SW480 (cell line): ENCODE data around the gene TPPP.
"Not testable (repeated sequence)": the region's sequence is repeated elsewhere in the genome, so short reads cannot be mapped to it uniquely, and the experiment has no call there.

Source experiments
- DNase-seq: peaks from one replicate; pipeline ENCODE4 v3.0.0-alpha.2; 2016; ENCODE audit warnings: low spot score

Gene TPPP

DNA sequence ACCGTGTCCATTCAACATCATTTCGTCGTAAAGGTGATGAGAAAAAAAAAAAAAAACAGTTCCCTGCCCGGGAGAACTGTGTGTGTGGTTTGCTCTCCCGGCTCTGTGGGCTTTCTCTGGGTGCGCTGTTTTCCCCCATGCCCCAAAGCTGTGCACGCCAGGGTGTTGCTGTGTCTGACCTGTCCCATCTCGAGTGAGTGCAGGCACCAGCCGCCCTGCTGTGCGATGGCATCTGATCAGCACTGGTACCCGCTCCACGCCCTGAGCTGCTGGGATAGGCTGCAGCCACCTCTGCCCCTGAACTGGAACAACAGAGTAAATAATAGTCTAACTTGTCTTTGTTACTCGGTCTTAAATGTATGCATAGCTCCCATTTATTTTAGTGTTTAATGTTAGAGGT, 47.7 kb downstream of the TPPP start:
- no peak for DNase-seq

DNA sequence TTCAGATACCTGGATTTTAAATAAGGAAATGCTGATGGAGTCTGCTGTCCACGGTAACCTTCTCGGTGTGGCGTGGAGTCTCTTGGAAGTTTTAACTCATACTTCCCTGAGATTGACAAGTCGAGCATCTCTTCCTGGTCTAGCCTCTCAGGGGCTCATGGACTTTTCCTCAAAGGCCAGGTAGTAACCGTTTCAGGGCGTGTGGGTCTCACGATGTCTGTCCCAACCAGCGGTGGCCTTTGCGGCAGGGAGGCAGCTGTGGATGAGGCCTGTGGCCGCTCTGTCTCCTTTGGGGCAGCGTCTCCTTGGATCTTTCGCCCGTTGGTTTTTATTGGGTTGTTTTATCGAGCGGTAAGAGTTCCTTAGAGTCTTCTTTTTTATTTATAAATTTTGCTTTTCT, 48.2 kb downstream of the TPPP start:
- DNase-seq = no peak

- no peak for DNase-seq
Measured at GRCh38 chr5:644509-644908, 48.6 kb downstream of the TPPP start.

DNA sequence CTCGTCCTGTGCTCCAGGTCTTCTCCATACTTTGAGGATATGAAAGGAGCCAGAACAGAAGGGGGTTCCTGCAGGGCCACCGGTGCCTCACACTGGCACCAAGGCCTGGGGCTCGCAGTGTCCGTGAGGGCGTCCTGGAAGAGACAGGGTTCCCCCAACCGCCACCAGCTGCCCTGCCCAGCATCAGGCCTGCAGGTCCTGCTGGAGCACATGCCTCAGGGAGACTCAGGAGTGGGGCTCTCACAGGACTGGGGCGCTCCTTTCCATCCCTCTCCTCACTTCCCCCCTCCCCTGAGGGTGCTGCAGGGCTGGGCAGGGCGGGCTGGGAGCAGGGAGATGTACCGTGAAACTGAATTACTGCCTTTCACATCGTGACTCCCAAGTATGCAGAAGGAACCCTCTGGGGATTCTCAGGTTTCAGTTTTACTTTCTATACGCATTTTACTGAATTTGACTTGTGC, 49.3 kb downstream of the TPPP start:
- DNase-seq = no peak

GRCh38 chr5:643351-643801, 49.8 kb downstream of the TPPP start:
- DNase-seq = no peak

GRCh38 chr5:642481-642880, 50.7 kb downstream of the TPPP start:
- DNase-seq = no peak

DNA sequence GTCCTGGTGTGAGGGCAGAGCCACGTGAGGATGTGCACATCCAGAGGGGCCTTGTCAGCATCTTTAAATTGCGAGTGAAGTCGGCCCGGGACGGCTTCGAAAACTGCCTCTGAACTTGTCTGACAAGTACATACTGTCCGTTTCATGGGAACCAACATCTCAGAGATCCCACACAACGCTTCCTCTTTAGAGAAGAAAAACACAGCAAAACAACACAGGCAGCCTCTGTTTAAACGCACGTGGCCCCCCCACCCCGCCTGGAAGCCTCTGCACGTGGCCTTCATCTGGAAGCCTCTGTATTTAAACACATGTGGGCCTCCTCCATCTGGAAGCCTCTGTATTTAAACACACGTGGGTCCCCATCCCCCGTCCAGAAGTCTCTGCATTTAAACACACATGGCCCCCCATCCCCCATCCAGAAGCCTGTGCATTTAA, 51.8 kb downstream of the TPPP start:
- no peak for DNase-seq

GRCh38 chr5:640461-641330, 52.5 kb downstream of the TPPP start:
- no peak for DNase-seq

DNA sequence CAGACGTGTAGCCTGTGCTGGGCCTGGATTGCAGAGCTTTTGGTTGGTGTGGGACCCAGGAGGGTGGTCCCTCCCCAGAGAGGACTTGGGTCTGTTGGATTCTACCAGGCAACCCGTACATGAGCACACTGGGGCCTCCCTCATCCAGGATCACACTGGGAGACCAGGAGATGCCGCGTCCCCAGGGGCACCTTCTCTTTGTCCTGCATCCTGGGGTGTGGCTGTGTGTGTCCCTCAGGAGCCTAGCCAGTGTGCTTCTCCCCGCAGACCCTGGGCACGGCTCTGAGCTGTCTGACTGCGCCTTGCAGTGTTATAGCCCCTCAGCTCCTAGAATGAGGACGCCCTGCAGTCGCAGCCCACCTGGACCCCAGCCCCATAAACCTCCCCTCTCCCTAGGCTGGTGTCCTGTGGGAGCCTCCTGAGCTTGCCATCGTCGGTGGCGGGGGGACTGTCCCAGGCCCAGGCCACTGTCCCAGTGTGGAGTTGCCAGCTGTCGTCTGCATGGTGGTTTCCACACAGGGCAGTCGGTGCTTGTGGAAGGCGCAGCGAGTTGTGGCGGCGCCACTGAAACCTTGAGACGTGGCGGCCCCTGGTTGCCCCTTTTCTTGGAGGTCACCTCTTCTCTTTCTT, 53.5 kb downstream of the TPPP start:
- DNase-seq = no peak

GRCh38 chr5:639253-639530, 54.0 kb downstream of the TPPP start:
- no peak for DNase-seq

GRCh38 chr5:638501-639252, 54.5 kb downstream of the TPPP start:
- no peak for DNase-seq

DNA sequence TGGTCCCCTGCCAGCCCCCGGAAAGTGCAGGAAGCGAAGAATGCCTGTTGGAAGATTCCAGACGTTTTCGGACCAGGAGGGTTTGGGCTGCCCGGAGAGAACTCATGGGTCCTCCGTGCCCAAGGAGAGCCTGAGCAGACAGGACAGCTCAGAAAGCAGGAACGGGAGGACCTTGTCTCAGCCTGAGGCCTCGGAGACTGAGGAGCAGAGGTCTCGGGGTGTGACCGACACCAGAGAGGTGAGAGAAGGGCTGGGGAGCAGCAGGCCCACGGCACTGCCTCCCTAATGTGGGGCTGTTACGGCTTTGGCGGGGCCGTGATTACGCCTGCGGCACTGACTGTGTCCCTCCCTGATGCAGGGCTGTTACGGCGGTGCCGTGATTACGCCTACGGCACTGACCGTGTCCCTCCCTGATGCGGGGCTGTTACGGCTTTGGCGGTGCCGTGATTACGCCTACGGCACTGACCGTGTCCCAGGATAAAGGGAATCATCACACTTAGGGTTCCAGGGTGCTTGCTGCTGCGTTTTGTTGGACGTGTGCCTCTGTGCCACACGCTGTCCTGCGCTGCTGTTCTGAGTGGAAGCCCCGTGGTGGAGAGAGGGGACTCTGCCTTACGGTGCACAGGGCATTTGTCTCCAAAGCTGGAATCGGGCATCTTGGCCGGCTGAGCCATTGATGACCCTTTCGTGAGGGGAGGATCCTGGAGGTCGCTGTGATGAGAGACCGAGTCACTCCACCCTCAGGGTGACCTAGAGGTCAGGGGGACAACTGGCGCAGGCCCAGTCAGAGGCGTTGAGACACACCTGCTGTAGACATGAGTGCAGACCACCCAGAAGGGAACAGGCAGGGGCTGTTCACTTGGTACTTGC, 55.3 kb downstream of the TPPP start:
- DNase-seq = no peak

GRCh38 chr5:636951-637350, 56.2 kb downstream of the TPPP start:
- DNase-seq = no peak

GRCh38 chr5:635306-636055, 57.7 kb downstream of the TPPP start:
- DNase-seq = no peak

GRCh38 chr5:634191-634590, 59.0 kb downstream of the TPPP start:
- DNase-seq = no peak

GRCh38 chr5:633501-633955, 59.6 kb downstream of the TPPP start:
- peak; percentile 31 for DNase-seq

DNA sequence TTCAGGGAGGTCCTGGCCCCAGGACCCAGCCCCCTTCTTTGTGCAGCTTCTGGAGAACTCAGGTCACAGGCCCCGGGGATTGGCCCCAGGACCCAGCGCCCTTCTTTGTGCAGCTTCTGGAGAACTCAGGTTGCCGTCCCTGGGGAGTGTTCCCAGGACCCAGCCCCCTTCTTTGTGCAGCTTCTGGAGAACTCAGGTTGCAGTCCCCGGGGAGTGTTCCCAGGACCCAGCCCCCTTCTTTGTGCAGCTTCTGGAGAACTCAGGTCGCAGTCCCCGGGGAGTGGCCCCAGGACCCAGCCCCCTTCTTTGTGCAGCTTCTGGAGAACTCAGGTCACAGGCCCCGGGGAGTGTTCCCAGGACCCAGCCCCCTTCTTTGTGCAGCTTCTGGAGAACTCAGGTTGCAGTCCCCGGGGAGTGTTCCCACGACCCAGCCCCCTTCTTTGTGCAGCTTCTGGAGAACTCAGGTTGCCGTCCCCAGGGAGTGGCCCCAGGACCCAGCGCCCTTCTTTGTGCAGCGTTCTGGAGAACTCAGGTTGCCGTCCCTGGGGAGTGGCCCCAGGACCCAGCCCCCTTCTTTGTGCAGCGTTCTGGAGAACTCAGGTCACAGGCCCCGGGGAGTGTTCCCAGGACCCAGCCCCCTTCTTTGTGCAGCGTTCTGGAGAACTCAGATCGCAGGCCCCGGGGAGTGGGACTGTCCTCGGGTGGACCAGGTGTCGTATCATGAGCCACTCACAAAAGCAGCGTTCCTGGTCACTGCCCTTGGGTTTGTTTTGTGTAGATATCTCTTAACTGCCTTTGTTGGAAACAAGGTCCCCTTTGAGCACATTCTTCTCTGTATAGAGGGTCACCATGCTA, 64.6 kb downstream of the TPPP start:
- not testable (repeated sequence) for DNase-seq

DNA sequence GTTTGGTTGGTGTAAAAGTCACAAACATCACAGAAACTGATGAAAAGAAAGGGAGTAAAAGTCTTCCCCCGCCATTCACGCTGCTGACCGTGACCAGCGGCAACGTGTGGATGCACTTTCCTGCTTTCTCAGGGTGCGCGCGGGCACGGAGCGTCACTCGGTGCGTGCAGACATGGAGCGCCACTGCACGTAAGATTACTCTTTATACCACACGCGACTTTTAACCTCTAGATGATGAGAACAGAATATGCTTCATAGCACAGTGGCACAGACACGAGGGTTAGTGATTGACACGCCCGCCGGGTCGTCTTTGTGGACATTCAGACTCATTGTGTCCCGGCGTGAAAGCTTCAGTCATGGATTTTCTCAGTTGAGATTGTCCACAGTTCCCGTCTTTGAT, 65.3 kb downstream of the TPPP start:
- DNase-seq = no peak

- DNase-seq = peak; percentile 42
Measured at GRCh38 chr5:626850-627249, 66.3 kb downstream of the TPPP start.

- DNase-seq = no peak
Measured at GRCh38 chr5:625516-625915, 67.6 kb downstream of the TPPP start.
